HG03565 (cell line): ENCODE measurements around the gene TBCD.

Experiments used
- ATAC-seq: cut with Tn5 transposase; IDR thresholded peaks from one replicate; pipeline ENCODE4 v1.9.1; 2021; ENCODE audit warnings: mild to moderate bottlenecking, moderate library complexity; ENCODE audit not compliant: unreplicated experiment

The TBCD gene

DNA sequence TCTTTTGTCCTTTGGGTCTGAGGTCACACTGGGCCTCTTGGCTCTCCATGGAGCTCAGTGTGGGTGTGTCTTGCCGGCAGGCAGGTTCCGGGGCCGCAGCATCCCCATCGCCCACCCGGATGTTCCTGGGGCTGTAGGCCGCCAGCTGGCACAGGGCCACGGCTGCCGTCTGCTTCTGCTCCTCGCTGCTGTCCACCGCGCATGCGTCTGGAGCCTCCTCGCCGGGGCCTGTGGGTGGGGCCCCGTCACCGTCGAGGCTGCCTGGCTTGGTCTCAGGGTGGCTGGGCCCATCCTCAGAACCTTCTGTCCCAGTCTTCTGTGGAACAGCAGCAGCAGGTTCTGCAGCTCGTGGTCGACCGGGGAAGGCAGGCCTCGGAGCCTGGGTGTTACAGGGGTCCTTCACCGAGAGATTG, 78.4 kb downstream of the TBCD start:
- no peak for ATAC-seq

DNA sequence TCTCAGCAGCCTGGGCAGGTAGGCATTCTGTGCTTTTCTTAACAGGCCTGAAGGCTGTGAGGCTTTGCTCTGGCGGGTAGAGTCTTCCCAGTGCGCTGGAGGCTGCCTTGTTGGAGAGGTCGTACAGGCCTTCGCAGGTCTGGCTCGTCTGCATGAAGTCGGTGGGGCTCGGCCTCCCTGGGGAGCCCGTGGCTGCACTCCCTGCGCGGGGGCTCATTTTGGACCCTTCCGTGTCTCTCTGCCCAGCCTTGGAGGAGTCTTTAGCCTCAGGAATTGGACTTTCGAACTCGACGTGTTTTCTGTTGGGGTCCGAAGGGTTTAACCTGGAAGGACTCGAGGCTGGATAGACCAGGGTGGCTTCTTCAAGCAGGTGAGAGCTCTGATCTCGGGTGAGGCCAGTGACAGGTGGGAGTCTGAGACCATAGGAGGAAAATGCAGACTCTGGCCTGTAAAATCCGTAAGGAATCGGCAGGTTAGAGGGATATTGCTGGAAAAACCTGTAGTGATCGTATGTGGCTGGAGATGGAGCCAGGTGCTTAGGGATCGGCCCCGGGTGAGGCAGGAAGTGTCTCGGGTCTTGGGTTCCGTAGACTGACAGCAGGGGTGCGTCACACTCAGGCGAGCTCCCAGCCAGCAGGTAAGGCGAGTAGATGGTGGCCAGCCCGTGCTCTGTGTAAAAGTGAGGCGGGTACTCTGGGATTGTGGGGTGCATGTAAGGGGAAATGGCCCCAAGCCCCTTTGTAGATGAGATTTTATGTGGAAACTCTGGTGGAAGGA, 79.4 kb downstream of the TBCD start:
- no peak for ATAC-seq

DNA sequence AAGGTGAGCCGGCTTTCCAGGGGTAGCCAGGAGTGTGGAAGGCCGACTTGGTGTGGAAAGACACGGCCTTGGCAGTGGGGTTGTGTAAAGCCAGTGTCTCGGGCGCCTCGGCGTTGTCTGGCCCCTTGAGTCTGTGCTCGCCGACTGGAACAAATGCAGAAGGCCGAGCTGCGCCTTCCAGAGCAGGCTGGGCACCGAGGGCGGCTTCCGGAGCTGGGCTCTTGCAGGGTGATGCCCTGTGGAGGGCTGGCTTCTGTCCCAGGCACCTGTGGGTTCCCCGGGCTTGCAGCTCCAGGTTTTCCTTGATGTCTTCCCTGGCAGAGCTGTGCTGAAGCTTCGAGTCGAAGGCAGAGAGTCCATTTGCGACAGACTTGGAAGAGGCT, 79.9 kb downstream of the TBCD start:
- no peak for ATAC-seq

DNA sequence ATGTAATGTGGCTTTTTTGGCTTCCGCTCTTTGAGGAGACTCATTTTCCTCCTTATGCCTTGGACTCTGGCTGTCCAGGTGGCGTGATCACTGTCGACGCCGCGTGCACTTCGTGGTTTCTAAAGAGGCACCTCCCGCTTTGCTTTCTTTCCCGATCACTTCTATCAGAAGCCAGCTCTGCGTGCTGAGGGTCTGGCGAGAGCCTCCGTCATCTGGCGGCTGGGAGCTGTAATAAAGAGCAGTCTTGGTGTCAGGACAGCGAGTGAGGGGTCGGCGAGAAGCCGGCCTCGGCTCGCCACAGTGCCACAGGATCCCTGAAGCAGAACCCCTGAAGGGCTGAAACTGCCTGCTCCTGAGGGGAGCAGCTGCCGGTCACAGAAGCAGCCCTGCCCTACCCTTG, 80.5 kb downstream of the TBCD start:
- ATAC-seq: no peak

DNA sequence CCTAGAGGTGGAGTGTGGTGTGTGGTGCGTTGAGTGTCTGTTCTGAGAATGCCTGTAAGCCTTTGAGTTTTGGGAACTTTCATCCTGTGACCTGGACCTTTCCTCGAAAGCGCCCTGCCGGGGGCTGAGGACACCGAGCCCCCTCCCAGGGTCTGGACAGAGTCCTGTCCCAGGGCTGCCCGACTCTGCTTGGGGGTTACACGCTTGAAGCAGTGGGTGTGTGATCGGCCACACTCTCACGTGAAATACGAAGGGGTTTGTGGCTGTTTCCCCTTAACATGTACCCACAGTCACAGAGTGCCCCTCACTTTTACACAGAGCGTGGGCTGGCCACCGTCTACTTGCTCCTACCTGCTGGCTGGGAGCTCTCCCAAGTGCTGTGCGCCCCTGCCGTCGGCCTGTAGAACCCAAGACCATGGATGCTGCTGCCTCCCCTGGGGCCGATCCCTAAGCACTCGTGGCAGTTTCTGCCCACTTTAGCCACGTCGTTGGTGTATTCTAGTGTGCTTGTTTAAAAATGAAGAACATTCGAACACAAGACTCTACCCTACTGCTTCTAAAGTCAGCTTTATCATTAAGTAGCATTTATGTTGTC, 81.1 kb downstream of the TBCD start:
- ATAC-seq: no peak

DNA sequence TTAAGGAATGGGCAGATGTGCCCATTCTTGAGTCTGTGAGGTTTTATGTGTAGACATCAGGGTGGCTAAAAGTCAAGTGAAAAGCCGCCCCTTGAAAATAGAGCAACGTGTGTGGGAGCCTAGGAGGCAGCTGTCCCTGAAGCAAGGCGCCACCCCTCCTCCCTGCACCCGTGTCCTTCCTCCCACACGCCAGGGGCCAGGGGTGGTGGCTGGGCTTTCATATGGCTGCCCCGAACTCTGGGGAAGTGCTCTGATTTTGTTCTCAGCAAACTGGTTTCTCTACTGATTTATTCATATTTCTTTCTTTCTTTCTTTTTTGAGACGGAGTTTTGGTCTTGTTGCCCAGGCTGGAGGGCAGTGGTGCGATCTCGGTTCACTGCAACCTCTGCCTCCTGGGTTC, 83.3 kb downstream of the TBCD start:
- ATAC-seq: no peak

DNA sequence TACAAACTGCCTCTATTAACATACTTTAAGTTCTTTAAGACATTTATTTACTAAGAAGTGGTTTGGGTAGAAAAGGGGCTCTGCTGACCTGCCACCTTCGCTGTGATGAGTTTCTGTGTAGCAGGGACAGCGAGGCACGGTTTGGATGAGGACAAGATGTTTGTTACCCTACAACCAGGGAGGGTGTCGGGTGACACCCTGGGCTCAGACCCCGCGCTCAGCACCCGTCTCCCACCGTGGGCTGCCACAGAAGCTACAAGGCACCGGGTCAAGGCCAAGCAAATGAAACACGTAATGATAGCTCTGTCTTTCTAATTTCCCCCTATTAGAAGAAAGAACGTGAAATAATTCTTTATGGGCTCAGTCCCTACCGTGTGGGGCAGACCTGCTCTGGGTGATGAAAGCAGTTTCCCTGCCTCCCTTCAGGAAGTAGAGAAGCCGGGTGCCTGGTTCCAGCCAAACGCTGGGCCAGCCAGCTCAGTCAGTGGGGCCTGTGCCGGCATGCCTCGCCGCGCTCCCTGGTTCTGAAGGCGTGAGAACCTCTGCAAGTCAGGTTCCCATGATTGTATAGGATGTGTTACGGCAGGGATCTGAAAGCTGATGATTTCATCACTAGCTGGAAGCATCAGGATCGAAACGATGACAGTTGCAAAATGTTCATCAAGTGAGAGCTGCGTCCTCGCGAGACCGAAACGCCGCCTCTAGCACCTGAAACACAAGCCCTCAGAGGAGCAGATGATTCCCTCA, 84.1 kb downstream of the TBCD start:
- ATAC-seq: no peak

DNA sequence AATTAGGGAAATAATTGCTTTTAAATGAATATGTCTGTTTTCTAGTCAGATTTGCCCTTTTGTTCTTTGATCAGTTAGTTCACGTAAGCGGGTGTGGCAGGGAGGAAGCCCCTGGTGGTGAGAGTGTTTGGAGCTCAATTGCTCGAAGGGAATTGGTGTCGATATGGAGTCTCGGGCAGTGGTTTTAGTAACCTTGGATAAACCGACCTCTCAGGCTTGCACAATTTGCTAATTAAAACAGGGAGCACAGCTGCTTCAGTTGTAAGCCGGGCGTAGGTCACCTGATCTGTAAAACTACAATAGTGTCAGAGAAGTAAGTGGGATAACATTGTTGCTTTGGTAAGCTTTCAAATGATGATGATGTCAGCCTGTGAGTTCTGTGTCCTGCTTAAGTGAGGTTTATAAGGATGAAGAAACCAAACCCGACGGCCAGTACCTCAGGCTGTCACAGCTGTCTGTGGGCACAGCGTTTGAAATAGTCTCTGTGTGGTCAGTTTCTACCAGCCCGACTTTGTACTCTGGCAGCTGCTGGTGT, 85.0 kb downstream of the TBCD start:
- no peak for ATAC-seq

DNA sequence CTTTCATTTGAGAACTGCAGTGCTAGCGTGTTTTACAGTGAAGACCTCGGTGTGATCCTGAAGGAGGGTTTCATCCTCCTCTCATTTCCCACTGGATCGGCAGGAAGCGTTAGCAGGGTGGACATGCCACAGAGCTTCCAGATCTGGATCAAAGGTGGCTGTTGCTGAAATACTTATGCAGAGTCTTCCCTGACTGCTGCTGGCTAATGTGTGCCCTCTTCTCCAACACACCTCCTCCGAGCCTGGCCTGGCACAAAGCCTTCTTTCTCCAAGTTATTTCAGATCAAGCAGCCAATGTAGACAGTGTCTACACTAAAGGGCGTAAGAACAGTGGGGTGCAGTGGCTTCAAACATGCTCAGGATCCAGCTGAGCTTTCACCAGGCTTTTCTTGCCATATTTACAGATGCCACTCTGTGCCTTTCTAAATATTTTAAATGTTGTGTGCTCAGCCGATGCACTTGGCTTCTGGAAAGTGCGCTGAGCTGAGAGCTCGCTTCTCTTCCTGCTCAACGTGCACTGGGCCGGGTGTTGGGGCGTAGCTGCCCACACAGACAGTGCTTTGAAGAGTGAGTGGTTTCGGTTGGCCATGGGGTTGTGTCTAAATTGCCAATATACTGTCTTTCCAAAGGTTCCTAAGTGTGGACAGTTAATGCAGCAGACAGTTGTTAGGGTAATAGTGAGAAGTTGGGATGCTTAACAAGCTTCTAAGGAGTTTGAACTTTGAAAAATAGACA, 85.9 kb downstream of the TBCD start:
- ATAC-seq: no peak

DNA sequence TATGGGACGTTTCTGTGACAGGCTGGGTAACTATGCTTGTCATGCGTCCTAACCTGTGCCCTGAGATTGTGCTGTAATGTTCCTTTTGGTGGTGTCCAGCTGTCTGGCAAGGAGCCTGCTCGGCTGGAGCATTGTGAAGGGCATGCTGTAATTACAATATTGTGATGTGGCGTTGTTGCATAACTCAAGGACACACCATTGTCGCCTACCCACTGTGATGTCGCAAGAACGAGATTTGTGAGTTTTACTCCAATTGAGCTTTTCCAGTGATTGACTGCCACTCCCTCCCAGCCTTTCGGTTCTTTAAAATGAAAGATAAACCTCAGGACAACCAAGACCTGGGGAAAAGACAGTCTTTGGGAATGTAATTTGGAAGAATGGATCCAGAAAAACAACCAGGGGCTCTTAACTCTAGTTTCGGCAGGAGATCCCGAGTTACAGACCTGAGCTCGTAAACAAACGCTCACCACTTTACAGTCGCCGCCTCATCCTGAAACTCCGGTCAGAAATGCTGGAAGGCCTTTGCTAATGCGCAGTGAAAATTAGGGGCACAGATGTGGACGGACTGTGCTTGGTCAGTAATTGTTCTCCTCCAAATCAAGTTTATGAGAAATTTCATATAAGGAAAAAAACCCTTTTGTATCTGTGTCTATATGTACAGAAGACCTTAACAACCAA, 86.7 kb downstream of the TBCD start:
- ATAC-seq: no peak

DNA sequence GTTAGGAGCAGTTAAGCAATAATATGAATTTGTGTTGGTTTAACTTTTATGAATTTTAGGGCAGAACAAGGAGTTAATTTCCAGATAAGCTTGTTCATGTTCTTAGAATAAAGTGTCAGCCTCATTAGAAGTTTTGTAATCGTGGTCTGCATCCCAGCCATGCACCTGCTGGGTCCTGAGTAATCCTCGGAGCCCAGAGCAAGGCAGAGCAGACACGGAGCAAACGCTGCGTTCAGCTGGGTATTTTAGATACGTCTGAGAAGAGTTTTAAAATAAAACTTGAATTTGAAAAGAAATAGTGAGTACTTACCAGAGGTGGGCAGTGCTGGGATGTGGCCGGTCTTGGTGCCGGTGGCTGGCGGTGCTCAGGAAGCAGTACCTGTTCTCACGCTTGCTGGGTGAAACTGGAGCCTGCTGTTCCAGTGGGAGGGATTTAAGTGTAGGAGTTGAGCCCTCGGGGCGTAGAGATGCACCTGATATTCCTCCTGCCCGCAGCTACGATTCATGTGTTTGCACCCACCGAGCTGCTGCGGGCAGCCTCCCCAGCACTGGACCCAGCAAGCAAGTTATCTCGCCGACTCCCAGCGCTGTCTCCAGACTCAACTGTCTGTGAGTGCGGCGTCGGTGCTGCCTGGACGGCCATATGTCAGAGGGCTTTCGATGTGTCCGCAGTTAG, 87.9 kb downstream of the TBCD start, which contains the start of gene ZNF750:
Gene ZNF750, minus strand, starts transcription at position 406 of the 676 bp plus-strand sequence. CDS start 7,568 bp downstream, outside the sequence.
- ATAC-seq: no peak

DNA sequence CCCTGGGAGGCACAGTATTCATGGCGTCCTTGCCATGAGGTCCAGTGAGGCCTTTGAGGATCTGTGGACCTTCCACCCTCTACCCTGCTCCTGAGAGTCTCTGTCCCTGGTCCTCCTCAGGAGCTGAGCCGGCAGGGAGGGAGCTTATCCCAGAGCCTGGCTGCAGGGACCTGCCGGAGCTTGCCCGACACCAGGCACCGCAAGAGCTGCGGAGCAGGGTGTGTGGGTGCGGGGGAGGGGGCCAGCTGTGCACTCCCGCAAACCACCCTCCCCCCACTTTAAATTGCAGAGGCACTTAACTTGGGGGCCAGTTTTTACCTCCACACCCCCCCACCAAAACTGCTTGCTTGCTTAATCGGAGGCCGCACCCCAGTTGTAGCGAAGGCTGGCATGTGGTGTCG, 88.6 kb downstream of the TBCD start:
- no peak for ATAC-seq

DNA sequence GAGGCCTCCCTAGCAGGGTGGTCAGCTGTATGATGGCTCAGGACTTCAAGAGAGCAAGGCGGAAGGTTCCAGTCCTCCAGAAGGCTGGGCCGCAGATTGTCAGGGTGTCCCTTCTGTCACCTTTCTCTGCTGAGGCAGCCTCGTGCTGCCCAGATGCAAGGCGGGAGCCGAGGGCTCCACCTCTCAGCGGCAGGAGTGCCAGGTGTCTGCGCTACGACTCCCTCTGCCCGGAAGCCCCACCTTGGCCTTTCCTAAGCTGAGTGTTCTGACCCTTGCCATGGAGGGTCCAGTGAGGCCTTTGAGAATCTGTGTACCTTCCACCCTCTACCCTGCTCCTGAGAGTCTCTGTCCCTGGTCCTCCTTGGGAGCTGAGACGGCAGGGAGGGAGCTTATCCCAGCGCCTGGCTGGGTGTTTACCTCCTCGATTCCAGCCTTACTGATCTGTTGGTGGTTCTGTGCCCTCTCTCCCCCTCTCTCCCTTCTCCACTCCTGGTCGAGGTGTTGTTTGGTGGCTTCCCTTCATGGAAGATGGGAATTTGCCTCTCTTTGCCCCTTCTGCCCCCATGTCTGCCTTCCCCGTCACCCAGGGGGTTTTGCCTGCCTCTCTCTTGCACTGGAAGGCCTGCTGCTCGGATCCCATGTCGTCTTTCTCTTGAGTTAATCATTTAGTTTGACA, 90.2 kb downstream of the TBCD start:
- no peak for ATAC-seq

DNA sequence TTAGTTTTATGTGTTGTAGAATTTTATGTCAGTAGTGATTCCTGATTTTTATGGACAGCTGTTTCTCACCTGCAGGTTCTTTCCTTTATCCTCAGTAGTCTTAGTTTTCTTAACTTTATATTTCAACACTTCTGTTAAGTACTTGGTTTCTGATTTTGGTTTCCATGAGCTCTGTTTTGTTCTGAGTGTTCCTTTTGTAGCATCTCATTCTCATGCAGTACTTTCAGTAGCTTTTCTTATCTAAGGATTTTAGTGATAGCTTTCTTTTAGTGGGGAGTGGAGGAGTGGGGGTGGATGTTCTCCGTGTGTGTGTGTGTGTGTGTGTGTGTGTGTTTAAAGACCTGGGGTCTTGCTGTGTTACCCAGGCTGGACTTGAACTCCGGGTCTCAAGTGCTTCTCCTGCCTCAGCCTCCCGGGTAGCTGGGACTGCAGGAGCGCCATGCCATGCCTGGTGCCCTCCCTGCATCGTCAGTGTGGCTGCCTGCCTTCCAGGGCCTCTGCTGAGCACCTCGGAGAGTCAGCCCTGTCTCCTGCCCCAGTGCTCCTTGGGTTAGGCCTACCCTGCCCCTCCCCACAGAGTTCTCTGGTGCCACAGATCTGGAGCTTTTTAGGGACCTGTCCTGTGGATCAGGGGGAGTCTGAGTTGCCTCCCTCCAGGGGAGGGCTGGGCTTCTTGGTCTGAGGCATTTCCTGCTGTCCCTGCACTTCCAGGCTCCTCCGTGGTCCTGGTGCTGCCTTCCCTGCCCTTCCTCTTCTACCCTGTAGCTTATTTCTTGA, 92.2 kb downstream of the TBCD start:
- no peak for ATAC-seq

DNA sequence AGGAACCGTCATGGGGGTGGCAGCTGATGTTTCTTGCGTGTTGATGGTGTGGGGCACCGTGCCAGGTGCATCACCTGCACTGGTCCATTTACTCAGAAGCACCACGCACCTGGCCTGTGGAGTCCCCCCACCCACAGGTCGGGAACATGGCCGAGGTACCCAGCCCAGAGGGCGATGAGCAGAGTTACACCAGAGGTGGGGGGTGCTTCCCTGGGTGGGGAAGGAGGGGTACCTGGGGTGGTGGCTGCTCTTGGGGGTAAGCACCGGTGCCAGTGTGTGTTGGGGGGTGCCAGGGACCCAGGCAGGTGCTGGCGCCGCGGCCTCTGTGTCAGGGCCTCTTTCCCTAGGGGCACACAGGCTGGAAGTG, 92.9 kb downstream of the TBCD start:
- ATAC-seq: no peak

DNA sequence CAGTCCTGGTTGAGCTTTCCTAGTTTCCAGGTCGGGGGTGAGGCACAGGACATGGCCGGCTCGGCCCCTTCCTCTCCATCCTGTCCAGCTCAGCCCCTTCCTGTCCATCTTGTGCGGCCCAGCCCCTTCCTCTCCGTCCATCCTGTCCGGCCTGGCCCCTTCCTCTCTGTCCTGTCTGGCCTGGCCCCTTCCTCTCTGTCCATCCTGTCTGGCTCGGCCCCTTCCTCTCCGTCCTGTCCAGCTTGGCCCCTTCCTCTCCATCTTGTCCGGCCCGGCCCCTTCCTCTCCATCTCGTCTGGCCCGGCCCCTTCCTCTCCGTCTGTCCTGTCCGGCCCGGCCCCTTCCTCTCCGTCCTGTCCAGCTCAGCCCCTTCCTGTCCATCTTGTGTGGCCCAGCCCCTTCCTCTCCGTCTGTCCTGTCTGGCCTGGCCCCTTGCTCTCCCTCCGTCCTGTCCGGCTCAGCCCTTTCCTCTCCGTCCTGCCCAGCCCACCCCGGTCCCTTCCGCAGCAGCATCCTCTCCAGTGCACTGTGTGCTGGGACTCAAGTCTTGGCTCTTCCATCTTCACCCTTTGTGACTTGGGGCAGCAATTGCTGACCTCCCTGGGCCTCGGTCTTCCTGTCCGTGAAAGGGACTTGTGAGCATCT, 93.4 kb downstream of the TBCD start:
- no peak for ATAC-seq

DNA sequence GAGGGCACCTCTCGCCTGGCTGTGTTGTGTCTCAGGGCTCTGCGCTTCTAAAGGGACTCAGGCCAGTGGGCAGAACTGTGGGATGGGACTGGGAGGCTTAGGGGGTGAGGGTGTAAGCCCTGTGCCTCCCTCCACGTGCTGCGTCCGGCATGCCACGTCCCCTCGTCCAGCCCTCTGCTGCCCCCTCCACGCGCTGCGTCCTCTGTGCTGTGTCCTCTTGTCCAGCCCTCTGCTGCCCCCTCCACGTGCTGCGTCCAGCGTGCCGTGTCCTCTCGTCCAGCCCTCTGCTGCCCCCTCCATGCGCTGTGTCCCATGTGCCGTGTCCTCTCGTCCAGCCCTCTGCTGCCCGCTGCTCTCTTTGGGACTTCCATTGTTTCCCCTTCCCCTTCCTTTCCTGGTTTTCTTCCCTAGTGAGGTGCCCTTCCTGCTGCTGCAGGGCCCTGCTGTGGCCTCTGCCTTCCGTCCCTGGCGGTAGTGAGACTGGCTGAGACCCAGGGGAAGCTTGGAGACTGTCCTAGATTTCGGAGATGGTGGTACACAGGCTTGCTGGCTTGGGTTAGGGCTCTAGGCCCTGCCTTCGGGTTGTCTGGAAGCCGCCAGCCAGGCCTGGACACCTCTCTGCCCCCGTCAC, 94.3 kb downstream of the TBCD start:
- no peak for ATAC-seq
